Middle frontal gyrus (tissue), 1 donor: ENCODE measurements around the gene SRSF11.
"Not testable (repeated sequence)": the region's sequence is repeated elsewhere in the genome, so short reads cannot be mapped to it uniquely, and the experiment has no call there.

Source experiments
- DNase-seq: peaks from one replicate; pipeline ENCODE4 v3.0.0-alpha.2; 2015; ENCODE audit warnings: low spot score; ENCODE audit errors: extremely low spot score

SRSF11 gene, protein sequence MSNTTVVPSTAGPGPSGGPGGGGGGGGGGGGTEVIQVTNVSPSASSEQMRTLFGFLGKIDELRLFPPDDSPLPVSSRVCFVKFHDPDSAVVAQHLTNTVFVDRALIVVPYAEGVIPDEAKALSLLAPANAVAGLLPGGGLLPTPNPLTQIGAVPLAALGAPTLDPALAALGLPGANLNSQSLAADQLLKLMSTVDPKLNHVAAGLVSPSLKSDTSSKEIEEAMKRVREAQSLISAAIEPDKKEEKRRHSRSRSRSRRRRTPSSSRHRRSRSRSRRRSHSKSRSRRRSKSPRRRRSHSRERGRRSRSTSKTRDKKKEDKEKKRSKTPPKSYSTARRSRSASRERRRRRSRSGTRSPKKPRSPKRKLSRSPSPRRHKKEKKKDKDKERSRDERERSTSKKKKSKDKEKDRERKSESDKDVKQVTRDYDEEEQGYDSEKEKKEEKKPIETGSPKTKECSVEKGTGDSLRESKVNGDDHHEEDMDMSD

DNA sequence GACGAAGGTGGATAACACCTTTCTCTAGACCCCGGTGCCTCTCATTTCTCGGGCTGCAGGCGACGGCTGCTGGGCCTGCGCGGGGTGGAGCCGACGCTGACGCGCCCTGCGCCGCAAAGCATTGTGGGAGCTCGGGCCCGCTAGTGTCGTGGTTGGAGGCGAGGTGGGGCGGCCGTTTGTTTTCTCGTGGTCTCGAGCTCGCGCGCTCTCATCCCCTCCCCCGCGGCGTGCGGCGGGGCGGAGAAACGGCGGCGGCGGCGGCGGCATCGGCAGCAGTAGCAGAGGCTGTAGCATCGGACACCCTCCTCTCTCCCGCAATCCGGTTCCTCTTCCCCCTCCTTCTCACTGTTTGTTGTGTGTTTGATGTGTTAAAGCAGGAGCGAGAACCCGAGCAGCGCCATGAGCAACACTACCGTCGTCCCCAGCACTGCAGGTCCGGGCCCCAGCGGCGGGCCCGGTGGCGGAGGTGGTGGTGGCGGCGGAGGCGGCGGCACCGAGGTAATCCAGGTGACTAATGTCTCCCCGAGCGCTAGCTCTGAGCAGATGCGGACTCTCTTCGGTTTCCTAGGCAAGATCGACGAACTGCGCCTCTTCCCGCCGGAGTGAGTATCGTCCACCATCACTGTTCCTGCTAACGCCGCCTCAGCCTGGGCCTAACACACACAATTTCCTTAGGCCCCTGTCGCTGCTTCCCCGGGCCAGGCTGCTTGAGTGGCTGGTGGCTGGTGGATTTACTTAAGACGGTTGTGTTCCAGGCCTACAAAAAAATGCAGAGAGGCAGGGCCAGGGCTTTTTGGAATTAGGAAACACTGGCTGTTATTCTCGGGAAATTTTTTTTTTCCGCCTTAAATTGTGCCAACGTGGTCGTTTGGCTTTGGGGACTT, at the start of gene SRSF11:
SRSF11 (plus strand) TSS at position 143 of the 884 bp plus-strand sequence; CDS start at position 400, 257 bp downstream.
- DNase-seq, result peak; percentile 91

DNA sequence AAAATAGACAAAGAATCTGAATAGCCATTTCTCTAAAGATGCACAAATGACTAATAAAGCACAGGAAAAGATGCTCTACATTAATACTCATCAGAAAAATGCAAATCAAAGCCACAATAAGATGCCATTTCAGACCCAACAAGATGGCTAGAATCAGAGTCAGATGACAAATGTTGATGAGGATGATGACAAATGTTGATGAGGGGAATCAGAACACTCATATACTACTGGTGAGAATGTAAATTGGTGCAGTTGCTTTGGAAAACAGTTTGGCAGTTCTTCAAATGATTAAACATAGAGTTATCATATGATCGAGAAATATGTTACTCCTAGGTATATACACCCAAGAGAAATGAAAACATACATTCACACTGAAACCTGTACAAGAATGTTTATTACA, 49.7 kb upstream of the SRSF11 start:
- DNase-seq, result no peak

DNA sequence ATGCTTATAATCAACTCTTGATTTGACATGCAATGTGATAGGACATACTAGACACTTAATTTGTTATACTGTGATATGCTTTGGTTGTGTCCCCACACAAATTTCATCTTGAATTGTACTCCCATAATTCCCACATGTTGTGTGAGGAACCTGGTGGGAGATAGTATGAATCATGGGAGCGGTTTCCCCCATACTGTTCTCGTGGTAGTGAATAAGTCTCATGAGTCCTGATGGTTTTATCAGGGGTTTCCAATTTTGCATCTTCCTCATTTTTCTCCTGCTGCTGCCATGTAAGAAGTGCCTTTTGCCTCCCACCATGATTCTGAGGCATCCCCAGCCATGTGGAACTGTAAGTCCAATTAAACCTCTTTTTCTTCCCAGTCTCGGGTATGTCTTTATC, 36.0 kb upstream of the SRSF11 start:
- not testable (repeated sequence) for DNase-seq

DNA sequence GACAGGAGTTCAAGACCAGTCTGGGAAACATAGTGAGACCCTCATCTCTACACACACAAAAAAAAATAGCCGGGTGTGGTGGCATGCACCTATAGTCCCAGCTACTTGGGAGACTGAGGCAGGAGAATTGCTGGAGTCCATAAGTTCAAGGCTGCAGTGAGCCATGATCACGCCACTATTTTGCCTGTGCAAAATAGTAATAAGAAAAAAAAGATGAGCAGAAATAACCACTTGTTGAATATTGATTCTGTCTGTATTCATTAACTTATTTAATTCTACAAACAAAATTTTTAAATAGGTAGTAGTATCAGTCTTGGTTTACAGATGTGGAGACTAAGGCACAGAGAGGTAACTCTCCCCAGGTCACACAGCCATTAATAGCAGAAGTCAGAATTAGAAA, 32.7 kb upstream of the SRSF11 start:
- no peak for DNase-seq

DNA sequence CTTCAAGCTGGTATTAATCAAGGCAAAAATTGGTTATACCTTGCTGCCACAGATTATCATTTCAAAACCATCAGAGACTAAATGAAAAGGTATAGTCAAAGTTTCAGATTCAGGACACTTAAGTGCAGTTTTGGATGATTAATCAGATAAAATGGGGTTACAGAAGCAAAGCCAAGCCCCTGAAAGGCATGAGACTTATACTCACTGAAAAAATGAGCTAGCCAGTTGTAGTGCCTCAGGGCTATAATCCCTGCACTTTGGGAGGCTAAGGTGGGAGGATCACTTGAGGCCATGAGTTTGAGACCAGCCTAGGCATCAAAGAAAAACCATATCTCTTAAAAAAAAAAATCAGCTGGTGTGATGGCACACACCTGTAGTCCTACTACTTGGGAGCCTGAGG, 31.0 kb upstream of the SRSF11 start:
- DNase-seq, result no peak

DNA sequence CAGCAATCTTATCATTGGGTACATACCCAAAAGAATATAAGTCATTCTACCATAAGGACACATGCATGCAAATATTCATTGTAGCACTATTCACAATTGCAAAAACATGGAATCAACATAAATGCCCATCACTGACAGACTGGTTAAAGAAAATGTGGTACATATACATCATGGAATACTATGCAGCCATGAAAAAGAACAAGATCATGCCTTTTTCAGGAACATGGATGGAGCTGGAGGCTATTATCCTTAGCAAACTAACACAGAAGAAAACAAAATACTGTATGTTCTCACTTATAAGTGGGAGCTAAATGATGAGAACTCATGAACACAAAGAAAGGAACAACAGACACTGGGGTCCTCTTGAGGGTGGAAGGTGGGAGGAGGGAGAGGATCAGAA, 28.7 kb upstream of the SRSF11 start:
- DNase-seq, result not testable (repeated sequence)

DNA sequence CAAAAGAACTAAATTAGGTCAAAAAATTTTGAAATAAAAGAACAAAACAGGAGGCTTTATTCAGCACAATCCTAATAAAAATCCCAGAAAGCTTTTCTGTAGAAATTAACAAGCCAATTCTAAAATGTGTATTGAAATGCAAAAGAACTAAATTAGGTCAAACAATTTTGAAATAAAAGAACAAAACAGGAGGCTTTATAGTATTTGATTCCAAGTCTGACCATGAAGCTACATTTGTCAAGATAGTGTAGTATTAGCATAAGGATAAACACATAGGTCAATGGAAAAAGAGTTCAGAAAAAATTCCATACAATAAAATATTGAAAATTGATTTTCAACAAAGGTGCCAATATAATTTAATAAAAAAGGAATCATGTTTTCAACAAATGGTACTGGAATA, 26.6 kb upstream of the SRSF11 start:
- DNase-seq, result no peak

DNA sequence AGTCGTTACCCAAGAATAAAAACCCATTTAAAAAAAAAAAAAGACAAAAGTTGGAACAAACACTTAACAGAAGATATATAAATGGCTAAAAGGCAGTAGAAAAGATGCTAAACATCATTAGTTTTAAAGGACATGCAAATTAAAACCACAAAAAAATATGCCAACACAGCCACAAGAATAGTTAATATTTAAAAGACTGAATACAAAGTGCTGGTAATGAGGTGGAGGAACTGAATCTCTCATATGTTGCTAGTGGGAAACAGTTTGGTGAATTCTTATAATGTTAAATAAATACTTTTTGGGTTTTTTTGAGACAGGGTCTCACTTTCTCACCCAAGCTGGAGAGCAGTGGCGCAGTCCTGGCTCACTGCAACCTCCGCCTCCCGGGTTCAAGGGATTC, 25.8 kb upstream of the SRSF11 start:
- DNase-seq, result no peak

DNA sequence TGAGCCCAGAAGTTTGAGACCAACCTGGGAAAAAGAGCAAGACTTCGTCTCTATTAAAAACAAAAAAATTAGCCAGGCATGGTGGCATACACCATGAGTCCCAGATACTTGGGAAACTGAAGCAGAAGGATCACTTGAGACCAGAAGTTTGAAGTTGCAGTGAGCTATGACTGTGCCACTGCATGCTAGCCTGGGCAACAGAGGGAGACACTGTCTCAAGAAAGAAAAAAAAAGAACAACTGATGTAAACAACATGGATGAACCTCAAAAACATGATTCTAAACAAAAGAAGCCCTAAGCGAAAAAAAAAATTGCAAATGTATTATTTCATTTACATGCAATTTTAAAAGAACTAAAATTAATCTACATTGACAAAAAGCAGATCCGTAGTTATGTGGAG, 24.8 kb upstream of the SRSF11 start:
- no peak for DNase-seq

DNA sequence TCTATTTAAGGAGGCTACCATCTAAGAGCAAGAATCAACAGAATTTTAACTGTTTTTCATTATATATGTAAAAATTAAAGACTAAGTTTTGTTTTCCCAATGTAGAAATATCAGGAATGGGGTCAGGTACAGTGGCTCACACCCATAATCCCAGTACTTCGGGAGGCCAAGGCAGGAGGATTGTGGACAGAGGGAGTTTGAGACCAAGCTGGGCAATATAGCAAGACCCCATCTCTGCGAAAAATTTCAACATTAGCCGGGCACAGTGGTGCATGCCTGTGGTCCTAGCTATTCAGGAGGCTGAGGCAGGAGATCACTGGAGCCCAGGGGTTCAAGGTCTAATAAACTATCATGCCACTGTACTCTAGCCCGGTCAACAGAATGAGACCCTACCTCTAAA, 21.1 kb upstream of the SRSF11 start:
- no peak for DNase-seq

DNA sequence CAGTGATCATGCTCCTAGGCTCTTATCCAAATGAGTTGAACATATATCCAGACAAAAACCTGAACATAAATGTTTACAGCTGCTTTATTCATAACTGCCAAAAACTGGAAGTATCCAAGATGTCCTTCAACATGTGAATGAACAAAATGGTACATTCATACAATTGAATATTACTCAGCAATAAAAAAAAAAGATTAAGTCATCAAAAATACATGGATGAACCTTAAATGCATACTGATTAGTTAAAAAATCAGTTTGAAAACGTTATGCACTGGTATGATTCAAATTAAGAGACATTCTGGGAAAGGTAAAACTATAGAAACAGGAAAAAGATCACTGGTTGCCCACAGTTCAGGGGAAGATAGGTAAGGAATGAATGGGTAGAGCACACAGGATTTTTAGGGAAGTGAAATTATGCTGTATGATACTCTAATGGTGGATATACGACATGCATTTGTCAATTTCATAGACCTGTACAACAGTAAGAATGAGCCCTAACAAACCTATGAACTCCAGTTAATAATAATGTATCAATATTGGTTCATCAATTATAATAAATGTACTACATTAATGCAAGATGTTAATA, 18.9 kb upstream of the SRSF11 start:
- no peak for DNase-seq

DNA sequence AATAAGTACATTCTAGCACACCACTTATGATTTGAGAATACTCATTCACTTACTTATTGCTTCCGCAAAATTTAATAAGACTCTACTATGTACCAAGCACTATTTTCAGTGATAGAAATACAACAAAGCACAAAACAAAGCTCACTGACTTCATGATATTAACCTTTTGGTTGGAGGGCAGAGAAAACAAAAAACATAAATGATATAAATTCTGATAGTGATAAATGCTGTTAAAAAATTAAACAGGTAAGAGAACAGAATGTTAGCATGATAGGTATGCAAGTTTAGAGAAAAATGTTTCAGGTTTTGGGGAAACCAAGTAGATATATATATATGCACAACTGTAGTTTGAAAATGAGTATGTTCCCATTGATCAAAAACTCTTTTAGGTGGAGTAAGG, 17.0 kb upstream of the SRSF11 start:
- no peak for DNase-seq

DNA sequence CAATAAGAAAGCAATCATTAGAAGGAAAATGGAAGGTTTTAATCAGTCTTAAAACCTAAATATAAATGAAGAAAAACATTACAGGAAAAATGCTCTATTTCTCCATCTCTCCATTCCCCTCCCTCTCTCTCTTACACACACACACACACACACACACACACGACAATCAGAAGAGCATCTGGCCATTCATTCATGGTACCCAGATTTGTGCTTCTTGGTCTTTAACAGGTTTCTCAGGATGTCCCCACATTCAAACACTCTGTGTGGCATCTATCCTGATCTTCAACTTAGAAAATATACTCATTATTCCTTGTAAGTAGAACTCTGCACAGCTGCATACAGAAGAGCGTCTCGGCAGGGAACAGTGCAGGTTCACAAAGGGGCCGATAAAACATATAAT, 16.6 kb upstream of the SRSF11 start:
- no peak for DNase-seq

DNA sequence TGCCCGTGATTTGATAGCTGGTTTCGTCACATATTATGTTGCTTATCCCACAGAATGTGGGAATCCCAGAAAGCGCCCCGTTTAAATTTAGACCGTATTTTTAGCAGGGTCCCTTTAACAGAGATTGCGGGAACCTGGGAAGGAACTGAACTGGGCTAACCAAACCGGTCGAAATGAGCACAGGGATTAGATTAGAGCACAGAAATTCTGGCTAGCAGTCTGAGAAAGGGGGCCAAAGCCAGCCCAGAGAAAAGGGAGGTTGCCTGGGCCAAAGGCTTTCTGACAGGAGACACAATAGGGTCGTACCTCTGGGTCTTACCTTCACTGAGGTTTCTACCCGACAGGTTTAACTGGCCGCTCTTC, 16.1 kb upstream of the SRSF11 start:
- DNase-seq, result no peak

DNA sequence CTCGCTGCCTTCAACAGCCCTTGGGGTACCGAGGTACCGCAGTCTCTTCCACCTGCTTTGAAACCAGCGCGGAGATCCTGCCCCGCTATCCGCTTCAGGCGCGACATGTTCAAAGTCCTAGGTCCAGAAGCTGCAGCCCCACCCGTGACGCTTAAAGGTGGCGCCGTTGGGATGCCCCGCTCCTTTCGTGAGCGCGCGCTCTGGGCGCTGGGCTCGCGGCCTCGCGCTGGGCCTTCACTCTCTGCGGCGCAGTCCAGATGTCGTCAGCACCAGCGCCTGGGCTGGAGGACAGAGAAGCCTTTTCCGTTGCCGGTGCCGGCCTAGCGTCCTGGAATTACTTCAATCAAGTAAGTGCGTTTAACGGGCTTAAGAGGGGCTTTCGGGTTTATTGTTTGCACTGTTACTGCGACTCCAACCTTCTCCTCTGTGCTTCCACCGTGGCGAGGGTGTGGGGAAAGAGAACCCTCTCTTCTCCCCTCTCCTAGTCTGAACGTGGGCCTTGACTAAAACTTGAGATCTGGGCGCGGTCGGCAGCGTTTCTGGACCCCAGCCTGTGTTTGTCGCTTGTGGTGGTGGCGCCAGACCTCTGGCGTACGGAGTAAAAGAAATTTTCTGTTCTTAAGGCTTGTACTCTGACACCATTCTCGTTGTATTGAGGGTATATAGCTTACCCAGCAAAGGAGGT, 15.6 kb upstream of the SRSF11 start, which contains the start of gene LRRC40:
LRRC40 (minus strand) TSS at position 146 of the 685 bp plus-strand sequence; CDS start at position 107, 39 bp downstream.
- DNase-seq, result peak; percentile 97

DNA sequence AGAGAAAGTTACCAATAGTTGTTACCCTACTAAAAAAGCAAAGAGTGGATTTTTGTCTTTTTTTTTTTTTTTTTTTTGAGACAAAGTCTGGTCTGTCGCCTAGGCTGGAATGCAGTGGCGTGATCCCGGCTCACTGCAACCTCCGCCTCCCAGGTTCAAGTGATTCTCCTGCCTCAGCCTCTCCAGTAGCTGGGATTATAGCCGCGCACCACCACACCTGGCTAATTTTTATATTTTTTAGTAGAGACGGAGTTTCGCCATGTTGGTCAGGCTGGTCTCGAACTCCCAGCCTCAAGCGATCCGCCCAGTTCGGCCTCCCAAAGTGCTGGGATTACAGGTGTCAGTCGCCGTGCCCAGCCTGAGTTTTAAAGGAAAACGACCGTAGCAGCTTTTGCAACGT, 14.3 kb upstream of the SRSF11 start:
- not testable (repeated sequence) for DNase-seq

DNA sequence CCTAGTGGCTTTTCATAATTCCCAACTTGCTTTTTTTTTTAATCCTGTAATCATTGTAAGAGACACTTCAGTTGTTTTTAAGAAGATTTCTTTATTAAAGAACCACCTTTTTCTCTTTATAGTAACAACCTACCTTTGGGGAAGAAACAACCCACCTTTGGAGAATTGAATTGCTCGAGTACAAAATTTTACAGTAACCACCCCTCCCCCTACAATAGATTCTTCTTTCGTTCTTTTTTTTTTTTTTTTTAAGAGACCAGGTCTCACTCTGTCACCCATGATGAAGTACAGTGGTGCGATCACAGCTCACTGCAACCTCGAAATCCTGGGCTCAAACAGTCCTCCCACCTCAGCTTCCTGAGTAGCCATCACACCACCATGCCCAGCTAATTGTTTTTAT, 13.7 kb upstream of the SRSF11 start:
- DNase-seq, result no peak

DNA sequence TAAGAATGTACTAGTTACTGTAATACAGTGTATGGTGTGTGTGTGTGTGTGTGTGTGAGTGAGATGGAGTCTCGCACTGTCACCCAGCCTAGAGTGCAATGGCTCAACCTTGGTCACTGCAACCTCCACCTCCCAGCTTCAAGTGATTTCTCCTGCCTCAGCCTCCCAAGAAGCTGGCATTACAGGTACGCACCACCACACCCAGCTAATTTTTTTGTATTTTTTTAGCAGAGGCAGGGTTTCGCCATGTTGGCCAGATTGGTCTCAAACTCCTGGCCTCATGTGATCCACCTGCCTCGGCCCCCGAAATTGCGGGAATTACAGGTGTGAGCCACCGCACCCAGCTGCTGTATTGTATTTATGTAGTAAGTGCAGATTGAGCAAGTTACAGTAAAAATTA, 12.9 kb upstream of the SRSF11 start:
- no peak for DNase-seq

DNA sequence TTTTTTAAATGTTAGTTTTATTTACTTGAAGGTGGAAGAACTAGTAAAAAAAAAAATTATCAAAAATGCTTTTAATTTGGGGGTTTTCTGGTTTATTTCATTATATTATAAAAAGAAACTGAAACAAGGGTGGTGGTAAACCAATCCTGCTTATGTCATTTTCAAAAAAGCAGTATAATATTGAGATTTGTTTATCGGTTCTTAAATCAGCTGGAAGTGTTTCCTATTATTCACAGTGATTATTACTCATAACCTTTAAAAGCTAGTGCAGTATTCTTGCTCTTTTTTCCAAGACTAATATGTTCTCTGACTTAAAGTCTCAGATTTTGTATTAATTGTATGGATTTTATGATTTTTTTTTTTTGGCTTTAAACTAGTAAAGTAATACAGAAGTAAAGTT, 10.4 kb upstream of the SRSF11 start:
- DNase-seq, result no peak

DNA sequence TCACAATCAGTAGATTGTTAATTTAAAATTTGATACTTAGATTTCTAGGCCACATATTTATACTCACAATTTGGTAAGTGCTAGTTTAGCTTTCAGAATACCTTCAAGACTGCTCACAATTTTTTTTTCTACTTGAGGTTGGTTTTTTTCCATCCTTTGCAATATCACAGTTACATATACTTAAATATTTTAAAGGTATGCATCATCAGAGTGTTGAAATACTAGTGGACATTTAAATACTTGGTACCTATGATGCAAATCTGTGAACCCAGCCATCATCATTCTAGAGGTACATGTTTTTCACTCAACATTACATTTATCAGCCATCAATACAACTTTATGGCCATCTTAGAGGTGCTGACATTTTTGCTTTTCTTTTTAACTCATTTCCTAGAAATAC, 9.6 kb upstream of the SRSF11 start:
- DNase-seq, result no peak

DNA sequence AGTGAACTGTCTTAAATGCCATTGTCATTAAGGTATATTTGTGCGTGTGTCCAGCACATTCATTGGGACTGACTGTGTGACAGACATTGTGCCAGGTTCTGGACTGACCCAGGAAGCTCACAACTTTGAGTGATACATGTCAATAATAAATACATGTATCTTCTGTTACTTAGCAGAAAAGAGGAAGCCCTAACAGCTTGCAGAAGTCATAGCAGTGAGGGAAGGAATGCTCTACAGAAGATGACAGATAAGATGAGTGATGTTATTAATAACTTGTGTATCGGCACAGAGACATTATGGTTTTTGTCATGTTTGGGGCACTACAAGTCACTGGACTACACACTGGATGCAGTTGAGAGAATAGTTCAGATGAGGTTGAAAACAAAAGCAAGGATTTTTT, 1.2 kb upstream of the SRSF11 start:
- DNase-seq, result no peak
